ENCODE results near the gene VSTM4.

VSTM4 gene

GRCh38 chr10:49050366-49050765 is 65.0 kb downstream of the VSTM4 start:
- no peak for DNase-seq (ENCODE audit: low read depth)
- H3K4me3 ChIP-seq (ENCODE audit: low read depth, low read length), result no peak overlapping the region
- no peak for TF ChIP-seq CTCF (IDR thresholded peaks at IDR 0.05; ENCODE audit: low read depth, low read length, missing control alignments)

GRCh38 chr10:49049660-49050059 is 65.7 kb downstream of the VSTM4 start:
- no peak overlapping the region for H3K4me3 ChIP-seq (ENCODE audit: low read depth, low read length)
- TF ChIP-seq CTCF (IDR thresholded peaks at IDR 0.05; ENCODE audit: low read depth, low read length, missing control alignments), result no peak
- no peak for DNase-seq (ENCODE audit: low read depth)

- DNase-seq (ENCODE audit: low read depth), result no peak
- TF ChIP-seq CTCF (IDR thresholded peaks at IDR 0.05; ENCODE audit: low read depth, low read length, missing control alignments), result no peak
- no peak overlapping the region for H3K4me3 ChIP-seq (ENCODE audit: low read depth, low read length)
Measured at GRCh38 chr10:49047128-49047639, 68.1 kb downstream of the VSTM4 start.

GRCh38 chr10:49044293-49045193 is 70.8 kb downstream of the VSTM4 start:
- TF ChIP-seq CTCF (IDR thresholded peaks at IDR 0.05; ENCODE audit: low read depth, low read length, missing control alignments), result no peak
- H3K4me3 ChIP-seq (ENCODE audit: low read depth, low read length), result no peak overlapping the region
- DNase-seq (ENCODE audit: low read depth), result no peak

GRCh38 chr10:49040601-49041000 is 74.7 kb downstream of the VSTM4 start:
- no peak for DNase-seq (ENCODE audit: low read depth)
- no peak overlapping the region for H3K4me3 ChIP-seq (ENCODE audit: low read depth, low read length)
- TF ChIP-seq CTCF (IDR thresholded peaks at IDR 0.05; ENCODE audit: low read depth, low read length, missing control alignments), result no peak

GRCh38 chr10:49039409-49039808 is 75.9 kb downstream of the VSTM4 start:
- no peak for DNase-seq (ENCODE audit: low read depth)
- H3K4me3 ChIP-seq (ENCODE audit: low read depth, low read length), result no peak overlapping the region
- TF ChIP-seq CTCF (IDR thresholded peaks at IDR 0.05; ENCODE audit: low read depth, low read length, missing control alignments), result no peak
